ENCODE measurements around the gene KIAA1217.

The KIAA1217 gene

DNA sequence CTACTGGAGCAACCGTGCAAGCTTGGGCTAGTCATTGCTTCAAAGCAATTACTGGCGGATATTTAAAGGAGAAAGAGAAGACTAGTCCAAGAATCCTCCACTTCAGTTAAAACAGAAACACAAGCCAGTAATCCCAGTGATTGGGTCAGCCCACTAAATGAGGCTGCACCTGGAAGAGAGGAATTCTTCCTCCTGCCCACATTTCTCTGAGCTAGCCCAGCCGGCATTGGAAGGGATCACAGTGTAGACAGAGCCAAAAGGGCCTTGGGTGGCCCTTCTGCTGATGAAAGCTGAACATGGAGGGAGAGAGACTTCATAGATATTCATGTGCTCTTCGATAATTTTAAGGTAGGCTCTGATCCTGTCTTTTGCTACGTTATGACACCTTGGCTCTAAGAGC, 228.4 kb downstream of the KIAA1217 start:
- H2BK120ac ChIP-seq (ENCODE audit: insufficient read depth, low read length, poor library complexity), result no peak overlapping the region
- H2AFZ ChIP-seq (ENCODE audit: insufficient read depth, low read length, poor library complexity), result no peak overlapping the region
- H3K9ac ChIP-seq (ENCODE audit: low read length), result no peak overlapping the region
- no CpG with 5 or more reads among the region's 5 CpGs for WGBS (ENCODE audit: extremely low coverage, insufficient coverage, insufficient read length)
- H4K12ac ChIP-seq (ENCODE audit: low read depth, low read length), result no peak overlapping the region
- H3K4me2 ChIP-seq (ENCODE audit: low read length), result no peak overlapping the region
- no peak overlapping the region for H3K27ac ChIP-seq (ENCODE audit: low read depth, low read length)
- H2BK5ac ChIP-seq (ENCODE audit: low read depth, low read length, poor library complexity), result peak overlapping the region; percentile 14
- no peak overlapping the region for H3K23ac ChIP-seq (ENCODE audit: low read length)
- no peak overlapping the region for H3K4ac ChIP-seq (ENCODE audit: low read depth, low read length)
- H2BK12ac ChIP-seq (ENCODE audit: low read length), result no peak overlapping the region
- H3K79me2 ChIP-seq (ENCODE audit: control insufficient read depth, insufficient read depth, low read length, poor library complexity), result peaks cover 3% of the 10 kb centered on the region
- peaks cover 14 to 27% of the 10 kb centered on the region in 2 experiments for H3K4me1 ChIP-seq (ENCODE audit: control insufficient read depth in 1 of 2, insufficient read depth in 2 of 2, low read length in 2 of 2)
- peaks cover 8% of the 10 kb centered on the region for H3K79me1 ChIP-seq (ENCODE audit: low read length)
- peaks cover 11 to 25% of the 10 kb centered on the region in 2 experiments for H3K36me3 ChIP-seq (ENCODE audit: control insufficient read depth in 1 of 2, insufficient read depth in 2 of 2, low read length in 2 of 2)
- DNase-seq, result peak in 1 of 2 donors; percentile 16
- no peaks in the 10 kb centered on the region for H3K9me3 ChIP-seq (ENCODE audit: insufficient read depth, low read depth, low read length)
- H3K14ac ChIP-seq (ENCODE audit: low read length), result no peak overlapping the region
- no peak overlapping the region for H2AK5ac ChIP-seq (ENCODE audit: low read length)
- H3K18ac ChIP-seq (ENCODE audit: low read length), result no peak overlapping the region
- no peak overlapping the region for H3K4me3 ChIP-seq (ENCODE audit: low read depth, low read length)
- H3K27me3 ChIP-seq (ENCODE audit: insufficient read depth, low read length), result no peaks in the 10 kb centered on the region
- H4K91ac ChIP-seq (ENCODE audit: low read depth, low read length), result no peak overlapping the region
- peak overlapping the region; percentile 29 for H4K8ac ChIP-seq (ENCODE audit: low read depth, low read length)

DNA sequence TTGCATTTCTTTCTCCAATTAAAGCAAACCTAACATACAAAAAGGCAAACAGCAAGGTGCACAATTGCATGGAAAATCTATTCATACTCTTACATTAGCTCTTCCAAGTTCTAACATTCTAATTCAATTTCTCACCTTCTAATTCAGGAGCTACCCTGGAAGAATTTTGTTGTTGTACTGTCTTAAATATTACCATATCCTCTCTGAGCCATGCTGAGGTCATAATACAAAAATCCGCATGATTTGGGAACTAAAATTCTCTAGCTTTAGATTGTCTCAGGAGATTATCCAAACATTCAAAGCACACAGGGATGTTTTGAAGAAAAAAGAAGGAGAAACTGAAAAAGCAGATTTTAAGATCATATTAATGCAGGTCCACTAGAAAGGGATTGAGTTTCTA, 229.9 kb downstream of the KIAA1217 start:
- Histone ChIP-seq H3K79me2 (ENCODE audit: control insufficient read depth, insufficient read depth, low read length, poor library complexity) (peaks cover 3% of the 10 kb centered on the region), H2BK5ac (ENCODE audit: low read depth, low read length, poor library complexity) (no peak overlapping the region), H3K4me1 (ENCODE audit: control insufficient read depth in 1 of 2, insufficient read depth in 2 of 2, low read length in 2 of 2) (peaks cover 13 to 23% of the 10 kb centered on the region in 2 experiments)

DNA sequence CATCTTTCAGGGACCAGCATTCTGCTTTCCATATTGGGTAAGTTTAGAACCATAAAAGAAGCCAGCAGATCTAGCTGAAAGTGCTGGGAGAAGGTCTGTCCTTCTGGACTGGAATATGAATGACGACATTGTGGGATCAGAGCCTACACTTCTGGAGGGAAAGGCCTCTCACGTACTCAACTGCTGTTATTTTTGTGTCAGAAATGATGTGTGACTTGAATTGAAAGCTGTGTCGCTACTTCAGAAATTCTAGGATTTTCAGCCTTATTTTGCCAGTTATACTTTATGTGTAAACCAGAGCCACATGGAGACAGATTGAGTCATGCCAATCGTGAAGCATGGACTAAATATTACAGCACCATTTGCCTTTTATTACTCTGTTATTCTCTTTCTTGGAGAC, 231.0 kb downstream of the KIAA1217 start:
- Histone ChIP-seq H3K36me3 (ENCODE audit: control insufficient read depth in 1 of 2, insufficient read depth in 2 of 2, low read length in 2 of 2) (peaks cover 6 to 24% of the 10 kb centered on the region in 2 experiments), H2BK12ac (ENCODE audit: low read length) (no peak overlapping the region), H3K27me3 (ENCODE audit: insufficient read depth, low read length) (no peaks in the 10 kb centered on the region), H3K18ac (ENCODE audit: low read length) (no peak overlapping the region), H3K9ac (ENCODE audit: low read length) (no peak overlapping the region), H2BK5ac (ENCODE audit: low read depth, low read length, poor library complexity) (peak overlapping the region; percentile 46), H2BK120ac (ENCODE audit: insufficient read depth, low read length, poor library complexity) (no peak overlapping the region), H3K27ac (ENCODE audit: low read depth, low read length) (peak overlapping the region; percentile 70), H3K4me3 (ENCODE audit: low read depth, low read length) (no peak overlapping the region), H4K8ac (ENCODE audit: low read depth, low read length) (no peak overlapping the region), H3K4ac (ENCODE audit: low read depth, low read length) (no peak overlapping the region), H4K12ac (ENCODE audit: low read depth, low read length) (no peak overlapping the region), H3K14ac (ENCODE audit: low read length) (no peak overlapping the region), H3K23ac (ENCODE audit: low read length) (no peak overlapping the region), H2AK5ac (ENCODE audit: low read length) (no peak overlapping the region), H3K79me2 (ENCODE audit: control insufficient read depth, insufficient read depth, low read length, poor library complexity) (peaks cover 3% of the 10 kb centered on the region), H2AFZ (ENCODE audit: insufficient read depth, low read length, poor library complexity) (no peak overlapping the region), H3K4me2 (ENCODE audit: low read length) (no peak overlapping the region), H3K9me3 (ENCODE audit: insufficient read depth, low read depth, low read length) (no peaks in the 10 kb centered on the region), H3K4me1 (ENCODE audit: control insufficient read depth in 1 of 2, insufficient read depth in 2 of 2, low read length in 2 of 2) (peaks cover 15 to 25% of the 10 kb centered on the region in 2 experiments), H3K79me1 (ENCODE audit: low read length) (peaks cover 8% of the 10 kb centered on the region), H4K91ac (ENCODE audit: low read depth, low read length) (no peak overlapping the region)
- DNase-seq, result no peak
- no CpG with 5 or more reads among the region's 4 CpGs for WGBS (ENCODE audit: extremely low coverage, insufficient coverage, insufficient read length)

More for the DNA sequence above, 229.9 kb downstream of the KIAA1217 start:
- Histone ChIP-seq H3K4me2 (ENCODE audit: low read length) (no peak overlapping the region), H3K4ac (ENCODE audit: low read depth, low read length) (no peak overlapping the region), H3K23ac (ENCODE audit: low read length) (no peak overlapping the region), H3K9ac (ENCODE audit: low read length) (no peak overlapping the region), H4K8ac (ENCODE audit: low read depth, low read length) (no peak overlapping the region), H3K36me3 (ENCODE audit: control insufficient read depth in 1 of 2, insufficient read depth in 2 of 2, low read length in 2 of 2) (peaks cover 11 to 26% of the 10 kb centered on the region in 2 experiments), H3K79me1 (ENCODE audit: low read length) (peaks cover 8% of the 10 kb centered on the region), H4K91ac (ENCODE audit: low read depth, low read length) (no peak overlapping the region), H3K14ac (ENCODE audit: low read length) (no peak overlapping the region), H2AFZ (ENCODE audit: insufficient read depth, low read length, poor library complexity) (no peak overlapping the region), H3K4me3 (ENCODE audit: low read depth, low read length) (no peak overlapping the region), H3K27me3 (ENCODE audit: insufficient read depth, low read length) (no peaks in the 10 kb centered on the region), H2BK120ac (ENCODE audit: insufficient read depth, low read length, poor library complexity) (no peak overlapping the region), H3K18ac (ENCODE audit: low read length) (no peak overlapping the region), H2BK12ac (ENCODE audit: low read length) (no peak overlapping the region), H4K12ac (ENCODE audit: low read depth, low read length) (no peak overlapping the region), H3K9me3 (ENCODE audit: insufficient read depth, low read depth, low read length) (no peaks in the 10 kb centered on the region), H3K27ac (ENCODE audit: low read depth, low read length) (peak overlapping the region; percentile 42), H2AK5ac (ENCODE audit: low read length) (no peak overlapping the region)
- peak in 1 of 2 donors; percentile 81 for DNase-seq
- no CpG with 5 or more reads among the region's 1 CpG for WGBS (ENCODE audit: extremely low coverage, insufficient coverage, insufficient read length)

DNA sequence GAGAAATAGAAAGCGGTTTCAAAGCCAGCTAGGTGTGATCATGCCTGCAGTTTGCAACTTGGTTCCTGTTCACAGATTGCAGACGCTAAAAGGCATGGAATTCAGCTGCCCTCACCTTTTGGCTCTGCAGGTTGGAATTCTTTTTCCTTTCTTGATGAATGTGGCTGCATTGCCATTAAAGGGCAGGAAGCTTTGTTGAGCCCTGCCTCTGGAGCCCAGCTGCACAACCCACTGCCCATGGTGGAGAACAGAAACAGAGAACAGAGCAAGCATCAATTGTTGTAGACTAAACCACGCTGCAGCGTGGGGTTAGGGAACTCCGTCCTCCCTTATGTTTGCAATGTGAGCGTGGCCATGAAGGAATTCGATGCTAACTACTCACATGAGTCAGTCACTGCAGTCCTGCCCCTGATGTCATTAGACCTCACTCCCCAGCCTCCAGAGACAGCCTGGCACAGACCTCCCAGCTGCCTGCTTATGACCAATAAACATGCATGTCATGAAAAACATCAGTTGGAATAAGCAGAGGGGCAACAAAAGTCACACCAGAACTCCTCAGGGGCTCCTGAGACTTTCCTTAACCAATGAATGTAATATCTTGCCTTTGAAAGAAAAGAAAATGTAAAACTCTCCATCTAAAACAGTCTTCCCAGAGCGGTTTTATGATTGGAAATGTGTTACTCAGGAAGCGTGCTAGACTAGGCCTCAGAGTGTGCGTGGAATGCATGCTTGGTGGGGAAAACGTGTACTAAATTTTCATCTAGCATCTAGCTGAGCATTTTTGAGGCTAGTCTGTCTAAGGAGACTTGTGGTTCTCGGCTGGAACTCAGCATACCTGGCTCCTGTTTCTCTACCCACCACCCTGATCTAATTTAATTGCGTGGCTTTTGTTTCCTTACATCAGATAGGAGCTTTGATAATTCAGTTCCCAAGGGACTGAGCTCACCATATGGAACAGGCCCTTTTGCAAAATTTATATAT, 232.2 kb downstream of the KIAA1217 start:
- no peak overlapping the region for H3K4me2 ChIP-seq (ENCODE audit: low read length)
- WGBS (ENCODE audit: extremely low coverage, insufficient coverage, insufficient read length), result no CpG with 5 or more reads among the region's 13 CpGs
- H4K91ac ChIP-seq (ENCODE audit: low read depth, low read length), result peak overlapping the region; percentile 67

More for the DNA sequence above, 232.2 kb downstream of the KIAA1217 start:
- Histone ChIP-seq H3K14ac (ENCODE audit: low read length) (no peak overlapping the region), H3K9ac (ENCODE audit: low read length) (no peak overlapping the region), H4K8ac (ENCODE audit: low read depth, low read length) (peak overlapping the region; percentile 8), H3K79me1 (ENCODE audit: low read length) (peaks cover 8% of the 10 kb centered on the region), H2BK5ac (ENCODE audit: low read depth, low read length, poor library complexity) (peak overlapping the region; percentile 34), H3K27me3 (ENCODE audit: insufficient read depth, low read length) (no peaks in the 10 kb centered on the region), H3K9me3 (ENCODE audit: insufficient read depth, low read depth, low read length) (no peaks in the 10 kb centered on the region), H3K18ac (ENCODE audit: low read length) (peak overlapping the region; percentile 51), H2BK120ac (ENCODE audit: insufficient read depth, low read length, poor library complexity) (peak overlapping the region; percentile 34), H3K27ac (ENCODE audit: low read depth, low read length) (peak overlapping the region; percentile 70), H3K23ac (ENCODE audit: low read length) (no peak overlapping the region), H3K4me3 (ENCODE audit: low read depth, low read length) (no peak overlapping the region), H3K4ac (ENCODE audit: low read depth, low read length) (no peak overlapping the region), H2AFZ (ENCODE audit: insufficient read depth, low read length, poor library complexity) (no peak overlapping the region), H3K36me3 (ENCODE audit: control insufficient read depth in 1 of 2, insufficient read depth in 2 of 2, low read length in 2 of 2) (peaks cover 6 to 24% of the 10 kb centered on the region in 2 experiments), H4K12ac (ENCODE audit: low read depth, low read length) (no peak overlapping the region), H3K4me1 (ENCODE audit: control insufficient read depth in 1 of 2, insufficient read depth in 2 of 2, low read length in 2 of 2) (peaks cover 15 to 25% of the 10 kb centered on the region in 2 experiments), H3K79me2 (ENCODE audit: control insufficient read depth, insufficient read depth, low read length, poor library complexity) (peaks cover 3% of the 10 kb centered on the region), H2AK5ac (ENCODE audit: low read length) (no peak overlapping the region), H2BK12ac (ENCODE audit: low read length) (peak overlapping the region; percentile 15)
- peak; percentile 66 to 74 for DNase-seq
